Measurements from ENCODE around the gene ABCG1.

ABCG1 gene

GRCh38 chr21:42225571-42226155 lies 6.7 kb downstream of the ABCG1 start:
- DNase-seq (ENCODE audit: extremely low read depth, insufficient read length): no peak
- TF ChIP-seq CTCF (IDR thresholded peaks at IDR 0.05; ENCODE audit: insufficient read depth, low read length, poor library complexity, severe bottlenecking): no peak
- H3K36me3 ChIP-seq (ENCODE audit: control insufficient read depth, insufficient read depth, low read length): no peaks in the 10 kb centered on the region
- peaks cover 4% of the 10 kb centered on the region; the same call in 1 of the 2 replicates for H3K27me3 ChIP-seq (replicated peaks; ENCODE audit: control insufficient read depth, insufficient read depth, low read length)
- no peak overlapping the region for H3K4me3 ChIP-seq (replicated peaks; ENCODE audit: low read depth, low read length)

GRCh38 chr21:42226626-42227025 lies 7.7 kb downstream of the ABCG1 start:
- no peak for TF ChIP-seq CTCF (IDR thresholded peaks at IDR 0.05; ENCODE audit: insufficient read depth, low read length, poor library complexity, severe bottlenecking)
- H3K4me3 ChIP-seq (replicated peaks; ENCODE audit: low read depth, low read length): no peak overlapping the region
- H3K27me3 ChIP-seq (replicated peaks; ENCODE audit: control insufficient read depth, insufficient read depth, low read length): peaks cover 4% of the 10 kb centered on the region; the same call in 1 of the 2 replicates
- no peaks in the 10 kb centered on the region for H3K36me3 ChIP-seq (ENCODE audit: control insufficient read depth, insufficient read depth, low read length)
- no peak for DNase-seq (ENCODE audit: extremely low read depth, insufficient read length)

GRCh38 chr21:42227909-42228708 lies 9.2 kb downstream of the ABCG1 start:
- peak; percentile 84 for DNase-seq (ENCODE audit: extremely low read depth, insufficient read length)

GRCh38 chr21:42228709-42229220 lies 9.8 kb downstream of the ABCG1 start:
- no peak for TF ChIP-seq CTCF (IDR thresholded peaks at IDR 0.05; ENCODE audit: insufficient read depth, low read length, poor library complexity, severe bottlenecking)
- Histone ChIP-seq H3K36me3 (ENCODE audit: control insufficient read depth, insufficient read depth, low read length) (no peaks in the 10 kb centered on the region), H3K4me3 (replicated peaks; ENCODE audit: low read depth, low read length) (no peak overlapping the region), H3K27me3 (replicated peaks; ENCODE audit: control insufficient read depth, insufficient read depth, low read length) (peaks cover 2% of the 10 kb centered on the region; the same call in 1 of the 2 replicates)
- no peak for DNase-seq (ENCODE audit: extremely low read depth, insufficient read length)

More at GRCh38 chr21:42227909-42228708, 9.2 kb downstream of the ABCG1 start:
- Histone ChIP-seq H3K27me3 (replicated peaks; ENCODE audit: control insufficient read depth, insufficient read depth, low read length) (peaks cover 4% of the 10 kb centered on the region; the same call in 1 of the 2 replicates), H3K4me3 (replicated peaks; ENCODE audit: low read depth, low read length) (no peak overlapping the region), H3K36me3 (ENCODE audit: control insufficient read depth, insufficient read depth, low read length) (no peaks in the 10 kb centered on the region)
- no peak for TF ChIP-seq CTCF (IDR thresholded peaks at IDR 0.05; ENCODE audit: insufficient read depth, low read length, poor library complexity, severe bottlenecking)

- DNase-seq (ENCODE audit: extremely low read depth, insufficient read length): no peak
- Histone ChIP-seq H3K4me3 (replicated peaks; ENCODE audit: low read depth, low read length) (no peak overlapping the region), H3K27me3 (replicated peaks; ENCODE audit: control insufficient read depth, insufficient read depth, low read length) (no peaks in the 10 kb centered on the region), H3K36me3 (ENCODE audit: control insufficient read depth, insufficient read depth, low read length) (no peaks in the 10 kb centered on the region)
- no peak for TF ChIP-seq CTCF (IDR thresholded peaks at IDR 0.05; ENCODE audit: insufficient read depth, low read length, poor library complexity, severe bottlenecking)
Measured at GRCh38 chr21:42229676-42230075, 10.7 kb downstream of the ABCG1 start.

All from GM06990 (cell line).